ENCODE data around the gene ZRANB1. TPM values are rescaled to one million over a fixed set of nuclear protein-coding genes. Genes with fewer than 3 reads are reported as not detected.

ZRANB1 gene
- total and polyA plus RNA-seq, 3 donors from 2014 or later = 37.9 to 46.7 (median 38.7) TPM

GRCh38 chr10:124991835-124992234 lies 49.9 kb downstream of the ZRANB1 start:
- intact Hi-C loops (cut with DNase I; ENCODE audit: low total_unique reads) = no loop called here
- Histone ChIP-seq H3K4me3 (no peak overlapping the region), H3K36me3 (ENCODE audit: low read depth, missing control alignments) (peaks cover 4% of the 10 kb centered on the region), H3K4me1 (peaks cover 3% of the 10 kb centered on the region), H3K9me3 (no peaks in the 10 kb centered on the region), H3K27ac (no peak overlapping the region), H3K27me3 (no peaks in the 10 kb centered on the region)
- TF ChIP-seq POLR2A (IDR thresholded peaks at IDR 0.05) (no peak), CTCF (IDR thresholded peaks at IDR 0.05) (no peak)
- DNase-seq = no peak
- WGBS, 2 donors = 93 to 94% methylated on average over 4 of the region's 4 CpGs

GRCh38 chr10:124992462-124993344 lies 50.8 kb downstream of the ZRANB1 start:
- peaks cover 3% of the 10 kb centered on the region for H3K4me1 ChIP-seq
- WGBS, 2 donors = 62 to 74% methylated on average over 17 to 20 of the region's 20 CpGs
- intact Hi-C loops (cut with DNase I; ENCODE audit: low total_unique reads) = no loop called here
- H3K27me3 ChIP-seq = no peaks in the 10 kb centered on the region
- TF ChIP-seq POLR2A (IDR thresholded peaks at IDR 0.05) = no peak
- peak; percentile 76 to 87 (median 78) for TF ChIP-seq CTCF (IDR thresholded peaks at IDR 0.05)
- H3K4me3 ChIP-seq = no peak overlapping the region
- peaks cover 4% of the 10 kb centered on the region for H3K36me3 ChIP-seq (ENCODE audit: low read depth, missing control alignments)
- H3K27ac ChIP-seq = peak overlapping the region in 1 of 2 donors; percentile 37
- DNase-seq = peak; percentile 92
- no peaks in the 10 kb centered on the region for H3K9me3 ChIP-seq

- no peak overlapping the region for H3K4me3 ChIP-seq
- no peak for TF ChIP-seq POLR2A (IDR thresholded peaks at IDR 0.05)
- no peaks in the 10 kb centered on the region for H3K9me3 ChIP-seq
- intact Hi-C loops (cut with DNase I; ENCODE audit: low total_unique reads) = no loop called here
- H3K4me1 ChIP-seq = peaks cover 3% of the 10 kb centered on the region
- H3K27me3 ChIP-seq = no peaks in the 10 kb centered on the region
- H3K36me3 ChIP-seq (ENCODE audit: low read depth, missing control alignments) = peaks cover 4% of the 10 kb centered on the region
- 98 to 99% methylated on average over 4 of the region's 4 CpGs for WGBS, 2 donors
- peak overlapping the region in 1 of 2 donors; percentile 37 for H3K27ac ChIP-seq
- DNase-seq = no peak
Observed at GRCh38 chr10:124993345-124993708, 51.4 kb downstream of the ZRANB1 start.

- peak; percentile 13 for DNase-seq
- Histone ChIP-seq H3K4me1 (peaks cover 8% of the 10 kb centered on the region), H3K4me3 (no peak overlapping the region), H3K9me3 (no peaks in the 10 kb centered on the region), H3K27me3 (no peaks in the 10 kb centered on the region), H3K36me3 (ENCODE audit: low read depth, missing control alignments) (peaks cover 4% of the 10 kb centered on the region), H3K27ac (no peak overlapping the region)
- intact Hi-C loops (cut with DNase I; ENCODE audit: low total_unique reads) = no loop called here
- TF ChIP-seq POLR2A (IDR thresholded peaks at IDR 0.05) = no peak
- no peak for TF ChIP-seq CTCF (IDR thresholded peaks at IDR 0.05)
- 88 to 89% methylated on average over 19 to 21 of the region's 21 CpGs for WGBS, 2 donors
Observed at GRCh38 chr10:124993736-124994451, 52.0 kb downstream of the ZRANB1 start.

Data from testis (tissue), 3 donors.